Measurements from ENCODE around the gene TRAPPC6A.
A peak's percentile ranks its signal among the peaks of the same experiment; 100 is the strongest.

Gene TRAPPC6A

DNA sequence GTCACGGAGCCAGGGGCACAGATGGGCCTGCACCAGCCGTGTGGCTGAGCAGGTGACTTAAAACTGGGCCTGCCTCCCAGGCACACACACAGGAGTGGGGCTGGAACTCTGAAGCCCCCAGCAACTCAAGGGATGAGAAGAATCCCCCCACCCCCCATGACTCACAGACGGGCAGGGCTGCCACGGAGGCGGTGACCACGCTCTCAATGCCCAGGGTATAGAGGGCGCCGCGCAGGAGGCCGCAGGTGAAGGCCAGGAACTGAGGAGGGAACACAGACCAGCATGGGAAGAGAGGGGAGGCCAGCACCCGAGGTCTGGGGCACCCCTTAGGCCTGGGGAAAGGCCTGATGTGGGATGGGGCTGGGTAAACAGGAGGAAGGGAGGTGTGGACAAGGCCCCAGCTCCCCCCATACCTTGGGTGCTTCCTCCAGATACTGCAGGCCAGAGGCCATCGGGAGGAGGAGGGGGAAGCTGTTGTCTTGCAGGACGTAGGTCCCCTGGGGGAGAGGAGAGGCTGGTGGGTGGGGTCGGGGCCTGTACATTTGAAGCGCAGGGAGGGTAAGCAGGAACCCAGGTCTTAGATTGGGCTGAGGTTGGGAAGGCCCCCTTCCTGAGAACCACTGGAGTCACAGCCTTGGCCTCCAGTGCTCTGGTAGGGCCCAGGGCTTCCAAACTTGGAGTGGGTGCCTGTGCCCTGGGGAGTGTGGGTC, 14.1 kb downstream of the TRAPPC6A start:
- no peak for DNase-seq (ENCODE audit: low spot score)

DNA sequence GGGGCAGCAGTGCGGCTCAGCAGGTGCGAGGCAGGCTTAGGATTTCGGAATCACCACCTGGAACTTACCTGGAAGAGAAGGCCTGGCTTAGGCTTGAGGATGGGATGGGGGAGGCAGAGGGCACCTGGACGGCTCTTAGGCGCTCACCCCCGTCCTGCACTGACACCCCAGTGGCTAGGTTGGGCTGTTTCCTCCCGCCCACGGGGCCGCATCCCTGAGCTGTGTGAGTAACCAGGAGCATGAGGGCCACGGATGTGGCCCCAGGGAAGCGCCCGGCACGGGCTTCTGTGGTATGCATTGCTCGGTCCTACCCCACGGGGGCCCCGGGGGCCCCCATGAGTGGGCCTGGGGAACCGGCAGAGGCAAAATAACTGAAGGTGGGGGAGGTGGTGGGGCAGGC, 14.9 kb downstream of the TRAPPC6A start:
- DNase-seq (ENCODE audit: low spot score) = no peak

DNA sequence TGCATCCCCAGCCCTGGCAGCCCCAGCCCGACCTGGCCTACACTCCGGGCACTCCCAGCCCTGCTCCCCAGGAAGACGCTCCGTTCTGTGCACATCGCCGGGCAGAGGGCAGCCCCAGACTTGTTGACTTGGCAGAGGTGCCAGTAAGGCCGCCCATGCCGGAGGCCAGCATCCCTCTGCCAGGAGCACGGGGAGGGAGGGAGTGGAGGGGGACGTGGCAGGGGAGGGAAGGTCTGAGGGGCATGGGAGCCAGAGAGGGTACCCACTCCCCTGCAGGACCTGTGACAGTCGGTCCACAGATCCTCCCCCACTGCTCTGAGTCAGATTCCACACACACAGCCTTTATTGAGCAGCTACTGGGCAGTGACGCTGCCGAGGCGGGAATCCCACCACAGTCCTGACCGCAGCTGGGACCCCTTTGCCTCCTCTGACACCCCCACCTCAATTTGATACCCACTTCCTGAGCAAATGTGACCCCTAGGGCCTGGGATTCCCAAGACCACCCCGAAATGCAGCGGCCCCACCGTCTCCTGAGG, 15.4 kb downstream of the TRAPPC6A start:
- no peak for DNase-seq (ENCODE audit: low spot score)

DNA sequence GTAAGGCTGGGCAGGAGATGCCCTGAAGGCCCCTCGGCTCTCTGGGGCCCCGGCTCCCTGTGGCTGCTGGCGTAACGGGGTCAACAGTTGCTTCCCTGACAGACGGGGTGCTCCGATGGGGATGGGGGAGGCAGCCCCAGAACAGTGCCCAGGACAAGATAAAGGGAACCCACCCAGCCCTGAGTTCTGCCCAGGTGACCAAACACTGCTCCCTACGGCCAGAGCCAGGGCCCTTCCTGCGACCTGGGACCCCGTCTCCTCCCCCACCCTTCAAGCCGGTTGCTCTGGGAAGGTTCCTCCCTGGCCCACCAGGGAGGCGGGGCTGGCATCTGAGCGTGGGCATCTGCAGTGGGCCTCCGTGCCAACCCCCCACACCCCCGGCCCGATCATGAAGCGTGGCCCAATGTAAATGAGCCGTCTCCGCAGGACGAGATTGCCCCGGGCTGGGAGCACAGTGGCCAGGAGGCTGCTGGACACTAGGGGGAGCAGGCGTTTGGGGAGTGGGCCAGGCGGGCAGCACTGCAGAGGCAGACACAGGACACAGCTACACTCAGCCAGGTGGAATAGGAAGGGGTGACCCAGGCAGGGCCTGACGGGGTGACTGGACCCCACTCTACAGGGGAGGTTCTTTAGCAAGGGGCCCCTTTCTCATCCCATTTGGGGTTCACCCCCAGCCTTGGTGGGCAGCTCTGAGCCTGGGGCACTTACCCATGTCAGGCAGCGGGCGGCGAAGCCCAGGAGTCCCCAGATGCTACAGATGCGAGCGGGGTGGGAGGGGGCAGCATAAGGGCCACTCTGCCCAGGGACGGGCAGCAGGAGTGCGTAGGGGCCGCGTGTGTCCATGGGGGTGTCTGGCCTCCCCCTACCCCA, 16.1 kb downstream of the TRAPPC6A start:
- peak; percentile 62 for DNase-seq (ENCODE audit: low spot score)

DNA sequence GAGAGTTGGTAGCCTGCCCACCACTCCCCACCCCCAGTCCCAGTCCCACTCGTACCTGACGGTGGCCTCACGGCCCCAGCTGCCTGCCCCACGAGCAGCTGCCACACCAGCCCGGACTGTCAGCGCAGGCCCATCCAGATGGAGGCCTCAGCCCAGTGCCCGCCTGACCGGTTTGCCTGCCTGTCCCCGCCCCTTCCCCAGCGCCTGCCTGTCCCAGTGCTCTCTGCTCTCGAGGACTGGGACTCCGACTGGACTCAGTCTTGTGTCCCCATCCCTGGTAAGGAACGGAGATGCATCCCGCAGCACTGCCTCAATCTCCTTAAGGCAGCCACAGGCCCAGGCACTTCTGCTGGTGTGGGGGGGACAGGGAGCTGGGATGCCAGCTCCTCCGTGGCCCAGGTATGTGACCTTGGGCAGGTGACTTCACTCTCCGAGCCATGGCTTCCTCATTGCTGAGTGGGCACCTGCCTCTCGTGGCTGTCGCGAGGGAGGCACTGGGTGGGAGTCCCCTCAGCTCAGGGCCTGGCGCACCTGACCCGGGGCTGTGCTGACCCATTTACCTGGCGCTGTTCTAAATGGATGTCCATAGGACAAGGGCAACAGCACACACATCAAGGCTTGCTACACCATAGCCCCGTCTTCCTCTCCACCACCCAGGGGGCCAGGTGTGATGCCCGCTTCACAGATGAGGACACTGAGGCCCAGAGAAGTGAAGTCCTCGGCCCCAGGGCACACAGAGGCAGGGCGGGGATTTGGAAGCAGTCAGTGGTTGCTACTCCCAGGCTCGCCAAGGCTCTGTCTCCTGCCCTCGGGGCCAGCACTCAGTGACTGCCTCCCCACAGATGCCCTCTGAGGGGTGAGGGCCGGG, 16.9 kb downstream of the TRAPPC6A start, which contains the start of gene NKPD1:
Gene NKPD1 (minus strand): TSS at position 113 of the 868 bp plus-strand sequence. CDS start 832 bp downstream, outside the sequence.
- peak; percentile 39 for DNase-seq (ENCODE audit: low spot score)

DNA sequence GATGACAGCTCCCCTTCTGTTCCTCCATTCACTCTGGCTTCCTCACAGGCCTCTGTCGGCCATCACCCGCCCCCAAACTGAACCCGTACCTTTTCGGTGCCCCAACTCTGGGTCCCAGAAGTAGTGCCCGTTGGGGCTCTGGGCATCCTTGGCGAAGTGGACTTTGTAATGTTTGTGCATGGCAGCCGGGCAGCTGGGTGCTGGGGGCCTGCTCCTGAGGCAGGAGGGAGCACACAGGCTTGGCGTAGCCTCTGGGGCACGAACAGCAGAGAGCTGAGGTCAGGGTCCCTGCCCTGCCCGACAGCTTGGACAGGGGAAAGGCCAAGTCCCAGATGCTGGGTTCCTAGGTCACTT, 18.1 kb downstream of the TRAPPC6A start:
- no peak for DNase-seq (ENCODE audit: low spot score)

DNA sequence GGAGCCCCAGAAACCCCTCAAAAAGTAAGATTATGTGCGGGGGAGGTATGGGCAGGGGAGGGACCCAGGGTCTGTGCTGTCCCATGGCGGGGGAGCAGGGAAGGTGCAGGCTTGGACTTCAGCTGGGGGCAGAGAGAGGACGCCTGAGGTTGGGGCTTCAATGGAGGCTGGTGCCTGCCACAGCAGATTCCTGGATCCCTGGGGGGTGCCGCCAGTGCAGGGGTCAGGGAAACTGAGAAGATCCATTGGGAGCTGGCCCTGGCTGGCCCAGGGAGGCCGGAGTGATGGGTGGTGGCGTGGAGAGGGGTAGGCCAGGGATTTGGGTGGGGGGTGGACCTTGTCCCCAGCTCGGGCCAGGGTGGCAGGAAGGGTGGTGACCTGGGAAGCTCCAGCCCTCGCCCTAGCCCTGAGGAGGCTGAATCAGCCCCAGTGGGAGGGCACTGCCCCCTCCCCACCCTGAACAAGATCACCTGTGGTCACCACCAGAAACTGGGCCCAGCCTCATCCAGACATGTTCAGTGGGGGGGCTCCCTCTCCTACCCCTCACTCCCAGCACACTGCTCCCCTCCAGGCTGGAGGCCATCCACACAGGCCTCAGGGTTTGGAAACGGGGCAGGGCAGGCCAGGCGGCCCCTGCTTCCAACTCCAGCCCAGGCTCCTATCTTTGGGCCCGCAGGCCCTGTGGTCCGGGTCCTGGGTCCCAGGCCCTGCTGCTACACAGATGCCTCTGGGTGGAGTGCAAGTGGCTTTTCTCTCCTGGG, 18.6 kb downstream of the TRAPPC6A start:
- no peak for DNase-seq (ENCODE audit: low spot score)

DNA sequence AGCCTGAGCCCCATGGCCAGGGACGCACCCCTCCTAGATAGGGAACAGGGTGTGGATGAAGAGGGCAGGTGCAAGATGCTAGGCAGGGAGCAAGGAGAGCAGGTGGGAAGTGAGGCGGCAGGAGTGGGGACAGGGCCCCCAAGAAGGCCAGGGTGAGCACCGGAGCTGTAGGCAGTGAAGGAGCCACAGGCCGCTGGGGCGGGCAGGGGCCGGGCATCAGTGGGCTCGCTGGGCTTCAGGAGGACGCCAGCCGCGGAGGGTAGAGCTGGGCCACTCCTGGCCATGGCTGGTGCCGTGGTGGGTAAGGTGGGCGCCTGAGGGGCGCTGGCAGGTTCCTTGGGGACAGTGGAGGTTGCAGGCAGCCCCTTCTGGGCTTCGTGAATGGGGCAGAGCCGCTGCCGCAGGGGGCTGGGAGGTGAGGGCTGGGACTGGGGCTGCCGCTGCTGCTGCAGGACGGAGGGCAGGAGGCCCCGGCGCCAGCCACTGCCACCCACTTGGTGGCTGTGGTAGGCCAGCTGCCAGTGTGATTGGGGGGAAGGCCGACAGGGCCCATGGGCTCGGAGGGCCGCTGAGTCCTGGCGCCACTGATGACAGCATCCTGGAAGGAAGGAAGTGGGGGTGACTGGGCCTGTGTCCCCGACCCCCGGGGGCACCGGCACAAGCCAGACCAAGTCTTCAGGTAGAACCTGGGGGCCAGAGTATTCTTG, 19.4 kb downstream of the TRAPPC6A start:
- DNase-seq (ENCODE audit: low spot score) = no peak

DNA sequence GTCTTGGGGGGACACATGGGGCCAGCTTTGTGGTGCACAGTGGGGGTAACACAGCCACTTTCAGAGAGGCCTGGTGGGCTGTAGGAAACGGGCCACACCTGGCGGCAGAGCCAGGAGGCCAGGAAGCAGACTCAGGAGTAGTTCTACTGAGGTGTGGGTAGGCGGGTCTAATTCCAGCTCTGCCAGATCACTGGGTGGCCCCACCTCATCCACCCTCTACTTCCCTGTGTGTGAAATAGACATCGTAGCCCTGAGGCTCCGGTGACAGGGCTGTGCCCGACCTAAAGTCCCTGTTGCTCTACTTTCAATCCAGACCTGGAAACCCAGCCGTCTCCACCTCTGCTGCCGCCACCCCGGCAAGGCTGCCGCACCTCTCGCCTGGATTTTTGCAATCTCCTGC, 21.3 kb downstream of the TRAPPC6A start:
- no peak for DNase-seq (ENCODE audit: low spot score)

DNA sequence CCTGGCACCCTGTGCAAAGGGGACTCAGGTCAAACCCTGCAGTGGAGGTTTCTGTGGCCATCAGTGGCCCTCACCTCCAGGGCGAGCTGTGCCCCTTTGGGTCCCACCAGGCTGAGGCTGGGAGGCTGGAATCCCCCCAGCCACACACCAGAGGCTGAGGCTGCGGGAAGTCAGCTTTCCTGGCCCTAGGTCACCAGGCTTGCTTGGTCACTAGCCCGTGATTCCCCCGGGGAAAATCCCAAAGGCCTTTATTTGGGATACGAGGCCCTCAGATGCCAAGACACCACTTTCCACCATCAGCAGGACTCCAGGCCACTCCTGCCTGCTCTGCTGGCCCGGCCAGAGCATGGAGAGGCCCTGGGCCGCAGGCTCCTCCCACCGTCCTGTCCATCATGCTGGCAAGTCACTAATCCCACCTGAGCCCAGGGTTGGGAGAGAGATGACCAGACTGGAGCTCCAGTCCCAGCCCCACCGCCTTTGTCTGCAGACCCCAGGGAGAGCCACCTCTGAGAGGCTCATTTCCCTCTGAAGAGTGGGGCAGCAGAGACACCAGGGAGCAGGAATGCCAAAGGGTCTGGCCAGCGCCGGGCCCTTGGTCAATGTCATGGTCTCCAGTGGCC, 21.9 kb downstream of the TRAPPC6A start:
- DNase-seq (ENCODE audit: low spot score) = no peak

DNA sequence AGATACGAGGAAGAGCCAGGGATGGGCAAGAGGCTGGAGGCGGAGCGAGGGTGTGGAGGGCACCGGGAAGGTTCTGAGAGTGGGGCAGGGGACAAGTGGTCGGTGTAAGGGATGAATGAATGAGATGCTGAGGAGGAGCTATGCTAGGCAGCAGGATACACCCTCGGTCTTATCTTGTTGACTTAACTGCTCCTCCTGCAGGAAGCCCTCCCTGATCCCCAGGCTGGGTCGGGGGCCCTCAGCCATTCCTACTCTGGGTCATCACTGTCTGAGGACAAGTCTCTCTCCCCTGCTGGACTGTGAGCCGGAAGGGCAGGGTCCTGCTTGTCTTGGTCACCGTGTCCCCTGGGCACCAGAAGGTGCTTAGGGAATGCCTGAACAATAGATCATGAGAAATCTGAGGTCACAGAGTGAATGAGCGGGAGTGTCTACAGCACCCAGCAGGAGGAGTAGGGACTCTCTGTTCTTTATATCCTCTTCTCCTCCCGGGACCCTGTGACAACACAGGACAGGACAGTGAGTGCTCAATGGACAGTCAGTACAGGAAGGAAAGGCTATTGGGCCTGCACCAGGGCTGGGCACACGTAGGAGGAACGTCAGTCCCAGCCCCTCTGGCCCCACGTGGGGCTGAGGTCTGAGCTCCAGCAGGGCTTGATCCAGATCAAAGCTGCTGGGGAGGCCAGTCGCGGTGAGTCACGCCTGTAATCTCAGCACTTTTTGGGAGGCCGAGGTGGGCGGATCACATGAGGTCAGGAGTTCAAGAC, 23.8 kb downstream of the TRAPPC6A start:
- DNase-seq (ENCODE audit: low spot score) = no peak

DNA sequence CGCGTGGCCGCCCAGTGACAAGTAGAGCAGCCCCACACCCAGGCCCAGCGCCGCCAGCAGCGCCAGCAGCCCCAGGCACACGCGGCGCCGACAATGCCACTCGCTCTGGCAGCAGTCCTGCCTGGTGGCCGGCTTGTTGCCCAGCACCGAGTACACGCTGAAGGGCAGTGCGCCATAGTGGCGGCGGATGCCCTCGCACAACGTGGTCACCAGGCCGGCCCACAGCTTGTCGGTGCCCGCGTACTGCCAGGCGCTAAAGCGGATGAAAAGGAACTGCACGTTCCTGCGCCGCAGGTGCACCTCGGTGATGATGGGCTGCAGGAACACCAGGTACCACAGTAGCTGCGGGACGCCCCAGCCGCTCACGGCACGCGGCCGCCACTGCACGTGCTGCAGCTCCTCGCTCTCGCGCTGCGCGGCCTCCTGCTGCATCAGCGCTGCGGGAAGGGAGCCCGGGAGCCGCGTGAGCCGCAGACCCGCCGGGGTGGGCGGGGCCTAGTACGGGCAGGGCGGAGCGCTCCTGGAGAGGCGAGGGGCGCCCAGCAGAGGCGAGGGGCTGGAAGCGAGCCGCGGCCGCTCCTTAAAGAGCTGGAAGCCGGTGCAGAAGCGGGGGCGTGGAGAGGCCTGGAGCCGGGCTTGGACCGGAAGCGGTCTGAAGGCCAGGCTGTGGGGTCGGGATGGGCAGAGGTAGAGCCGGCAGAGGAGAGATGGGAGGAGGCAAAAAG, 24.5 kb downstream of the TRAPPC6A start:
- peak; percentile 77 for DNase-seq (ENCODE audit: low spot score)

DNA sequence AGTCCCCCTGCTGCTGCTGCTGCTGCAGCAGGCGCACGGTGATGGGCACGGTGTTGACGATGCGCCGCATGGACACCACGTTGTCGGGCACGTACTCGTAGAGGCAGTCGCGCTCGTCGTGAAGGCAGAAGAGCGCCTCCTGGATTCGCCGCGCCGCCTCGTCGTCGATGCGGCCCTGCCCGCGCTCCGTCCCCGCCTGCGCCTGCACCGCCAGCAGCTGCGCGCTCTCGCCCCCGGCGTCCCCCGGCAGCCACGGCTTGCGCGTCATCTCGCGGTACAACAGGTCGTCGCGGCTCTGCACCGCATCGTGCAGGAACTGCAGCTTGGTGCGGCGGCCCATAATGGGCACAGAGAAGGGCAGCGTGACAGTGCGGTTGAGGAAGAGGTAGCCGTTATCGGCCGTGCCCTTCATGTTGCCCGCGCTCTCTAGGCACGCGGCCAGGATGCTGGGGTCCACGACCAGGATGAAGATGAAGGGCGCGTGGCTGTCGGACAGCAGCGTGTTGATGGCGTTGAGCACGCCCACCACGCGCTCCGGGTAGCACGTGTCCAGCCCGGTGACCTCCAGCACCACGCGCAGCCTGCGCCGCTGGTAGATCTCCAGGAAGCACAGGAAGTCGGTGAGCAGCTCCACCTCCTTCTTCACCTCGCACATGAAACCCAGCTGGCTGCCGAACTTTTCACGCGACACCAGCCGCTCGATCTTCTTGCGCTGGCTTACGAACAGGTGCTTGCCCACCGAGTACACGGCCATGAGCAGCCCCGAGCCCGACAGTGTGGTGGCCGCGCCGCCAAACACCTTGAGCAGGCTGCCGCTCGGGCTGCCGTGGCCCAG, 25.3 kb downstream of the TRAPPC6A start:
- no peak for DNase-seq (ENCODE audit: low spot score)

DNA sequence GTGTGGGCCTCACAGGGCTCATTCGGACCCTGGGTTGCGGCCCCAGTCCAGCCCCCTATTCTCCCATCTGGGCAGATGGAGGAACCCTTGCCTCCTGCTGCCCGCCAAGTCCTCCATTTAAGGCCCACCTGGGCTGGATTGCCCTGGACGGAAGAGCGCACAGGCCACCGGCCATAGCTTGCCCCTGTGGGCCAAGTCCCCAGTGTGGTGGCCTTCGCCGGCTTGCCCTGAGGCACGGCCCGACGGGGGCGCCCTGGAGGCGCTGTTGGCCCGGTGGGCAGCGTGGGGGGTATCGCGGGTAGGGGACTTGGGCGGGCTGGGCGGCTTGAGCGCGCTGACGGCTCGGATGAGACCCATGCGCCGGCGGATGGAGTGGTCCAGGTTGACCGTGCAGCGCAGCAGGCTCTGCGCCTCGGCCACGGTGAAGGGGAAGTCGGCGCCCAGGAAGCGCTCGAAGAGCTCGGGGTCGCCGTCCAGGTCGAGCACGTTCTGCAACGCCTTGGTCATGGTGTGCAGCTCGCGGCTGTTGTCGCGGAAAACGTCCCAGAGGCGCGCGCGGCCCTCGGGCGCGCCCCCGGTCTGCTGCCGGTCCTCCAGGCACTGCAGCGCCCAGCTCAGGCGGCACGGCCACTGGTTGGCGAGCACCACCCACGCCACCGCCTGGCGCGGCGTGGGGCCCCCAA, 26.1 kb downstream of the TRAPPC6A start:
- no peak for DNase-seq (ENCODE audit: low spot score)

DNA sequence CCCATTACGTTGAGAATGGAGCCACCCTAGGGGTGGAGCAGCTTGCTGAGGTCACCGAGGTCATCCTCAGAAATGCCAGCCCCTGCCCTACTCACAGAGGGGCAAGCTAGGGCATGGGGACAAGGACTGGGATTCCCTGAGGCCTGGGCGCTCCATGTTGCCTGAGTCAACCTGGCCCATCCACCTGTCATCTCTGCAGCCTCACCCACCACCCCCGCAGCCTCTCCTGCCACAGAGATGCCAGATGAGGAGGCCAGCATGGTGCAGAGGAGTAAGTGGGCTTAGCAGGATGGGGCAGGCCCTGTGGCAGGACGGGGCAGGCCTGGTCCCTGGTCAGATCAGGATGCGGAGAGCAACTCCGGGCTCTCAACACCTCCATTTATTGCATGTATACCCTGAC, 26.7 kb downstream of the TRAPPC6A start:
- no peak for DNase-seq (ENCODE audit: low spot score)

DNA sequence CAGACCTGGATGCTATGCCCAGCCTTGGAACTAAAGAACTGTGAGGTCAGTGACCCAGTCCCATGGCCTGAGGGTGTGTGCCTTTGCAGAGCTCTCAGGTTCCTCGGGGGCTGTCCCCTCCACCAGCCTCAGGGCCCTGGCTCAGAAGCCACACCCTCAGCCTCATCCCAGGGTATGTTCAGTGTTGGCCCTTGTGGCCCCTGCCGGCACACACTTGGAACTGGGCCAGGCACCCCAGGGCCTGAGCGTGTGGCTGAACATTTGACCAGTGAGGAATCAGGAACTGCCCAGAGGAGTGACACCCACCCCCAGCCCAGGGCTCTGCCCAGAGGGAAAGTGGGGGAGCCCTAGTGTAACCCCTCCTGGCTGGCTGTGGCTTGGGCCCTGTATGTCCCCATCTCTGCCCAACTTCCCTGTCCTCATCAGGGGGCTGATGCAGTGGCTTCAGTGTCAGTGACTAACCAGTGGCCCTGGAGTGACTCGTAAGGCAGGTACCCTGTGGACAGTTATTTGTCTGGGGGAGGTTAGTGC, 27.2 kb downstream of the TRAPPC6A start:
- DNase-seq (ENCODE audit: low spot score) = no peak

DNA sequence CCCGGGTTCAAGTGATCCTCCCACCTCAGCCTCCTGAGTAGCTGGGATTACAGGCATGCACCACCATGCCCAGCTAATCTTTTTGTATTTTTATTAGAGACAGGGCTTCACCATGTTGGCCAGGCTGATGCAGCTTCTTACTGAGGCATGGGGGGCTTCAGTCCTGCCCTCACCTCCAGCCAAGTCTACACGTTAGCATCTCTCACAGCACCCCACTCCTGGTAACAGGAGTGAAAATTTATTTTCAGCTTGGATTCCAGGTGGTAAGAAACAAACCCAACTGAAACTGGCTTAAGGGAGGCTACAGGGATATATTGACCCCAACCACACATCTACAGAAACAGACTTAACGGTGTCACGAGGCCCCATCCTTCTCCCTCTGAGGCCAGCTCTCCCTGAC, 27.9 kb downstream of the TRAPPC6A start:
- DNase-seq (ENCODE audit: low spot score) = no peak
